Medulla oblongata (tissue), 1 donor: ENCODE results near the gene MCTS1.
"Not testable (repeated sequence)": the region's sequence is repeated elsewhere in the genome, so short reads cannot be mapped to it uniquely, and the experiment has no call there.

Source experiments
- DNase-seq: peaks from one replicate; pipeline ENCODE4 v3.0.0-alpha.2; 2015; ENCODE audit errors: extremely low spot score

The MCTS1 gene

GRCh38 chrX:120629667-120630537 lies 26.0 kb downstream of the MCTS1 start, which contains the start of gene C1GALT1C1:
Gene C1GALT1C1, minus strand, starts transcription at chrX:120630054. Its CDS starts 2,888 bp downstream, at chrX:120627166.
- peak; percentile 89 for DNase-seq

GRCh38 chrX:120638619-120639018 lies 34.7 kb downstream of the MCTS1 start:
- no peak for DNase-seq

GRCh38 chrX:120642871-120643270 lies 39.0 kb downstream of the MCTS1 start:
- DNase-seq = no peak

- DNase-seq = no peak
Measured at GRCh38 chrX:120647127-120647526, 43.2 kb downstream of the MCTS1 start.

GRCh38 chrX:120652256-120652655 lies 48.4 kb downstream of the MCTS1 start:
- not testable (repeated sequence) for DNase-seq

GRCh38 chrX:120653000-120653399 lies 49.1 kb downstream of the MCTS1 start:
- no peak for DNase-seq

- no peak for DNase-seq
Measured at GRCh38 chrX:120660637-120661036, 56.7 kb downstream of the MCTS1 start.
